ENCODE results near the gene ECSIT.
"Not testable (repeated sequence)": the region's sequence is repeated elsewhere in the genome, so short reads cannot be mapped to it uniquely, and the experiment has no call there.

ECSIT gene

DNA sequence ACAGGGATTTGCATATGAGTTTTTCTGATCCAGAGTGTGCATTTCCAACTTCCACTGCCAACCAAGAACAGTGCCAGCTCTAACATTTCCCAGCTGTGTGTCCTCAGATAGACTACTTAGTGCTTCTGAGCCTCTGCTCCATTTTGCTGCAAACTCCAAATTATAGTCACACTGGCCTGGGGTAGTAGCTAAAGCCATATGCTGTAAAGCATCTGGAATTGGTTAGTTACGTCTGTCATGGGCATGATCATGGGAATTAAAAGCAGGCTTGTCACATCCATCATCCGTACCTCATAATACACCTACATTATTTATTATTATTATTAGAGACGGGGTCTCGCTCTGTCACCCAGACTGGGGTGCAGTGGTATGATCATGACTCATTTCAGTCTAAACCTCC is 55.2 kb downstream of the ECSIT start:
- TF ChIP-seq, protein P1, sequence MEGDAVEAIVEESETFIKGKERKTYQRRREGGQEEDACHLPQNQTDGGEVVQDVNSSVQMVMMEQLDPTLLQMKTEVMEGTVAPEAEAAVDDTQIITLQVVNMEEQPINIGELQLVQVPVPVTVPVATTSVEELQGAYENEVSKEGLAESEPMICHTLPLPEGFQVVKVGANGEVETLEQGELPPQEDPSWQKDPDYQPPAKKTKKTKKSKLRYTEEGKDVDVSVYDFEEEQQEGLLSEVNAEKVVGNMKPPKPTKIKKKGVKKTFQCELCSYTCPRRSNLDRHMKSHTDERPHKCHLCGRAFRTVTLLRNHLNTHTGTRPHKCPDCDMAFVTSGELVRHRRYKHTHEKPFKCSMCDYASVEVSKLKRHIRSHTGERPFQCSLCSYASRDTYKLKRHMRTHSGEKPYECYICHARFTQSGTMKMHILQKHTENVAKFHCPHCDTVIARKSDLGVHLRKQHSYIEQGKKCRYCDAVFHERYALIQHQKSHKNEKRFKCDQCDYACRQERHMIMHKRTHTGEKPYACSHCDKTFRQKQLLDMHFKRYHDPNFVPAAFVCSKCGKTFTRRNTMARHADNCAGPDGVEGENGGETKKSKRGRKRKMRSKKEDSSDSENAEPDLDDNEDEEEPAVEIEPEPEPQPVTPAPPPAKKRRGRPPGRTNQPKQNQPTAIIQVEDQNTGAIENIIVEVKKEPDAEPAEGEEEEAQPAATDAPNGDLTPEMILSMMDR (IDR thresholded peaks at IDR 0.05; ENCODE audit: insufficient read depth, low read depth, low read length, missing control alignments): no peak
- H3K4me3 ChIP-seq (ENCODE audit: low read length): no peak overlapping the region
- no peak for DNase-seq (ENCODE audit: low read depth)

DNA sequence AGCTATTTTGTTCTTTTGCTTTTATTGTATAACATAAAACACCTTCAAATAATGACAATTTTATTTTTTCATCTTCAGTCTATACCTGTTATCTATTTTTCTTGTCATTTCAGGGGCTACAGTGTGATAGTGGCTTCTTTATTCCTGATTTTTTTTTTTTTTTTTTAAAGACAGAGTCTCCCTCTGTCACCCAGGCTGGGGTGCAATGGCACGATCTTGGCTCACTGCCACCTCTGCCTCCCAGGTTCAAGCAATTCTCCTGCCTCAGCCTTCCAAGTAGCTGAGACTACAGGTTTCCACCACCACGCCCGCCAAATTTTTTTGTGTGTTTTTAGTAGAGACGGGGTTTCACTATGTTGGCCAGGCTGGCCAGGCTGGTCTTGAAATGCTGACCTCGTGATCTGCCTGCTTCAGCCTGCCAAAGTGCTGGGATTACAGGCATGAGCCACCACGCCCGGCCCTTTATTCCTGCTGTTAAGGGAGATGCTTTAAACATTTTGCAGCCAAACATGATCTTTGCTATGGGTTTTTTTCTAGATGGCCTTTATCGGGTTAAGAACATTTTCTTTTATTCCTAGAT is 60.6 kb downstream of the ECSIT start:
- H3K4me3 ChIP-seq (ENCODE audit: low read length): not testable (repeated sequence)
- peak; percentile 38 for DNase-seq (ENCODE audit: low read depth)

DNA sequence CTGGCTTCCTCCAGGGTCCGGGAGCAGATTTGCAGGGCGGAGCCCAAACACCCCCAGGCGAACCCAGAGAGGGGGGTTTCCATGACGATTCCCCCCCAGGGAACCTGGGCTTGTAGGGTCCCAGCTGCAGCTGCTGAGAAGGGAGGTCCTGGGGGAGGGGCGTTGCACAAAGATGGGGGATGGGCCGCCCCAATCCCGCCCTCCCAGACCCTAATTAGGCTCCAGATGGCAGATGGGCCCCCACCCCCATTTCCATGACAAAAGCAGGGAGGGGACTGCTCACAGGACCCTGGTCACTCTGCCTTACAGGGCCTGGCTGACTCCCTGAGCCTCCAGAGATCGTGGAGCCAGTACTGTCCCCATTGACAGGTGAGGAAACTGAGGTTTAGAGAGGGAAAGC is 63.3 kb downstream of the ECSIT start:
- DNase-seq (ENCODE audit: low read depth): no peak
- TF ChIP-seq, protein P1 (IDR thresholded peaks at IDR 0.05; ENCODE audit: insufficient read depth, low read depth, low read length, missing control alignments): no peak
- no peak overlapping the region for H3K4me3 ChIP-seq (ENCODE audit: low read length)

DNA sequence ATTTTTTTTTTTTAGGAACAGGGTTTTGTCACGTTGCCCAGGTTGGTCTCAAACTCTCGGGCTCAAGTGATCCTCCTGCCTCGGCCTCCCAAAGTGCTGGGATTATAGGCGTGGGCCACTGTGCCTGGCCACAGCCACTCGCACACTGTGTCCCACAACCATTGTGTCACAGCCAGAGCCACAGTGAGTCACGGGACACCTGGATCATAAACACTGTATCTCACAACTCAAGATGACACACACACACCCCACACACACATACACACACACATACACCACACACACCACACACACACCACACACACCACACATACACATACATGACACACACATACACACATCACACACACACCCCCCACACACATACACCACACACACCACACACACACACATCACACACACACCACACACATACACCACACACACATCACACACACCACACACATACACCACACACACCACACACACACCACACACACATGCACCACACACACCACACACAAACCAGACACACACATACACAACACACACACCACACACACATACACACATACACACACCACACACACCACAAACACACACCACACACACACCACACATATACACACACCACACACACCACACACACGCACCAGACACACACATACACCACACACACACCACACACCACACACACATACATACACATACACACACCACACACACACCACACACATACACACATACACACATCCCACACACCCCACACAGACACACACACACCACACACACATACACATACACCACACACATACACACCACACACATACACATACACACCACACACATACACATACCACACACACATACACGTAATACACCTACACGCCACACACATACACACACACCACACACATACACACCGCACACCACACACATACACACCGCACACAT is 64.3 kb downstream of the ECSIT start:
- no peak overlapping the region for H3K4me3 ChIP-seq (ENCODE audit: low read length)
- TF ChIP-seq, protein P1 (IDR thresholded peaks at IDR 0.05; ENCODE audit: insufficient read depth, low read depth, low read length, missing control alignments): no peak
- no peak for DNase-seq (ENCODE audit: low read depth)

DNA sequence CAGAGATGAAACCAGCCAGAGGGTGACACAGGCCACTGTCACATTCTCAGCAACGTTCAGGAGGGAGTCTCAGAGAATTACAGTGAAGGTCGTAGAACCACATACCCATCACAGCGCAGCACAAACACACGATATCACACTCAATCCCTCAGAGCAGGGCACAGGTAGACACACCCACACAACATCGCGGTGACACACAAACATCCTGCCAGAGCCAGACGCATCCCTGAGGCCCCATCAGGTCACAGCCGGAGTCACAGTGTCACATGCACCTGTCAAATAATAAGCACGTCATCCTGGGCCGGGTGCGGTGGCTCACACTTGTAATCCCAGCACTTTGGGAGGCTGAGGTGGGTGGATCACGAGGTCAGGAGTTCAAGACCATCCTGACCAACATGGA is 65.5 kb downstream of the ECSIT start:
- TF ChIP-seq, protein P1 (IDR thresholded peaks at IDR 0.05; ENCODE audit: insufficient read depth, low read depth, low read length, missing control alignments): no peak
- no peak overlapping the region for H3K4me3 ChIP-seq (ENCODE audit: low read length)
- no peak for DNase-seq (ENCODE audit: low read depth)

DNA sequence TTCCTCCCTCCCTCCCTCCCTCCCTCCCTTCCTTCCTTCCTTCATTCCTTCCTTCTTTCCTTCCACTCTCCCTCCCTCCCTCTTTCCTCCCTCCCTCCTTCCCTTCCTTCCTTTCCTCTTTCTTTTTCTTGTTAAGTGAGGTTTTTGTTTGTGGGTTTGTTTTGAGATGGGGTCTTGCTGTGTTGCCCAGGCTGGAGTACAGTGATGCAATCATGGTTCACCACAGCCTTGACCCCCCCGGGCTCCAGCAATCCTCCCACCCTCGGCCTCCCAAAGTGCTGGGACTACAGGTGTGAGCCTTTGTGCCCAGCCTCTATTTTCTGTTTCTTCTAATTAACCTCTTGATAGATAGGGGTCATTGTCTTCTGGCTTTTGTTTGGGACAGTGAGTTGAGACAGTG is 67.5 kb downstream of the ECSIT start:
- DNase-seq (ENCODE audit: low read depth): no peak
- TF ChIP-seq, protein P1 (IDR thresholded peaks at IDR 0.05; ENCODE audit: insufficient read depth, low read depth, low read length, missing control alignments): no peak
- H3K4me3 ChIP-seq (ENCODE audit: low read length): no peak overlapping the region

DNA sequence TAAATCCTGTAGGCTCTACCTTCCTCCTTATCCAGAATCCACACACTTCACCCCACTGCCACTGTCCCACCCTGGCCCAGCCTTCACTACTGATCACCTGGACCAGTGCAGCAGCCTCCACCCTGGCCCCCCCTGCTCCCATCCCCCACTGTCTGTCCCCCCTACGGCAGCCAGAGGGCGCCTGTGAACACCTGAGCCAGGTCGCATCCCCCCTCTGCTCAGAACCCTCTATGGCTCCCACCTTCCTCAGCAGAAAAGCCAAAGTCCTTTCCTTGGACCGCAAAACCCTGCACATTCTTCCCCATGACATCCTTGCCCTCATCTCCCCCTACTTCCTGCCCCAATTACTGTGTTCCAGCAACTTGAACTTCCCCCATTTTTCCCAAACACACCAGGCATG is 68.7 kb downstream of the ECSIT start:
- no peak for DNase-seq (ENCODE audit: low read depth)
- TF ChIP-seq, protein P1 (IDR thresholded peaks at IDR 0.05; ENCODE audit: insufficient read depth, low read depth, low read length, missing control alignments): peak; percentile 24

DNA sequence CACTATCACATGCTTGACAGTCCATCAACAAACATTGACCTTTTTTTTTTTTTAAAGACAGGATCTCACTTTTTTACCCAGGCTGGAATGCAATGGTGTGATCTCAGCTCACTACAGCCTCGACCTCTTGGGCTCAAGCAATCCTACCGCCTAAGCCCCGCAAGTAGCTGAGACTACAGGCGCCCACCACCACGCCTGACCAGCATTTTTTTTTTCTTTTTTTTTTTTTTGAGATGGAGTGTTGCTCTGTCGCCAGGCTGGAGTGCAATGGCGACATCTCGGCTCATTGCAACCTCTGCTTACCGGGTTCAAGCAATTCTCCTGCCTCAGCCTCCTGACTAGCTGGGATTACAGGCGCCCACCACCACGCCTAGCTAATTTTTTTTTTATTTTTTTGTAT is 70.0 kb downstream of the ECSIT start:
- H3K4me3 ChIP-seq (ENCODE audit: low read length); DNase-seq (ENCODE audit: low read depth): not testable (repeated sequence)

More for the DNA sequence above, 68.7 kb downstream of the ECSIT start:
- no peak overlapping the region for H3K4me3 ChIP-seq (ENCODE audit: low read length)
